Fibroblast of villous mesenchyme (primary cell): ENCODE data around the gene VPS13D. TPM values are rescaled to one million over a fixed set of nuclear protein-coding genes. Genes with fewer than 3 reads are reported as not detected.

Experiments
- DNase-seq: peaks from one replicate; pipeline ENCODE4 v3.0.0-alpha.2; 2010; ENCODE audit warnings: low read depth
- H3K4me3 ChIP-seq: 2 replicates; pipeline ENCODE4 v1.5.1; 2011; ENCODE audit warnings: low read depth, mild to moderate bottlenecking, low read length
- CTCF ChIP-seq: IDR thresholded peaks from 2 replicates; pipeline ENCODE4 v1.5.1; 2012; ENCODE audit warnings: low read depth, mild to moderate bottlenecking, low read length; ENCODE audit not compliant: insufficient read depth
- total RNA-seq: library from RNA; depleted of rRNA; stranded (reverse); fragments of >200 nt; gene quantifications from 2 replicates; pipeline ENCODE4 v1.2.3, GENCODE V29; 2012

VPS13D gene
- total RNA-seq, 1 donor: 55.3 TPM

GRCh38 chr1:12246584-12246983 lies 16.8 kb downstream of the VPS13D start:
- peak; percentile 52 for DNase-seq
- H3K4me3 ChIP-seq: no peak overlapping the region
- TF ChIP-seq CTCF: no peak

GRCh38 chr1:12249181-12249580 lies 19.4 kb downstream of the VPS13D start:
- TF ChIP-seq CTCF: no peak
- no peak for DNase-seq
- H3K4me3 ChIP-seq: no peak overlapping the region

GRCh38 chr1:12249748-12250147 lies 19.9 kb downstream of the VPS13D start:
- no peak overlapping the region for H3K4me3 ChIP-seq
- no peak for TF ChIP-seq CTCF
- DNase-seq: no peak

- H3K4me3 ChIP-seq: no peak overlapping the region
- TF ChIP-seq CTCF: no peak
- DNase-seq: peak; percentile 21
Observed at GRCh38 chr1:12251442-12251841, 21.6 kb downstream of the VPS13D start.

- no peak for TF ChIP-seq CTCF
- H3K4me3 ChIP-seq: no peak overlapping the region
- DNase-seq: peak; percentile 73
Observed at GRCh38 chr1:12255913-12256312, 26.1 kb downstream of the VPS13D start.

- no peak for DNase-seq
- TF ChIP-seq CTCF: no peak
- no peak overlapping the region for H3K4me3 ChIP-seq
Observed at GRCh38 chr1:12258272-12258671, 28.4 kb downstream of the VPS13D start.

GRCh38 chr1:12269351-12269750 lies 39.5 kb downstream of the VPS13D start:
- H3K4me3 ChIP-seq: no peak overlapping the region
- no peak for DNase-seq
- no peak for TF ChIP-seq CTCF
